Adrenal gland (tissue), 12 donors: Measurements from ENCODE around the gene FAM240A. TPM values are rescaled to one million over a fixed set of nuclear protein-coding genes. Genes with fewer than 3 reads are reported as not detected.

ENCODE experiments used
- DNase-seq, 7 donors: peaks; one replicate each; pipeline ENCODE4 v3.0.0-alpha.2; 2019 to 2020
- H3K27ac ChIP-seq, 5 donors: fragments of 200-600 bp; sonication (generic) in 4 of 5; 1 replicate in 3 of 5; 2 replicates in 2 of 5; pipeline versions ENCODE4 v1.5.1 to v1.8.0; 2016 to 2020; ENCODE audit warnings: mild to moderate bottlenecking in 1 of 5
- H3K27me3 ChIP-seq: fragments of 200-600 bp; 2 replicates; pipeline ENCODE4 v1.8.0; 2021
- H3K36me3 ChIP-seq, 2 donors: fragments of 200-600 bp; replicated peaks in 1 of 2; 1 replicate in 1 of 2; 2 replicates in 1 of 2; pipeline versions ENCODE4 v1.5.1 to v1.8.0; 2018 to 2022
- H3K4me1 ChIP-seq, 2 donors: fragments of 200-600 bp; replicated peaks in 1 of 2; 1 replicate in 1 of 2; 2 replicates in 1 of 2; pipeline versions ENCODE4 v1.5.1 to v1.8.0; 2018 to 2021
- H3K4me3 ChIP-seq, 4 donors: fragments of 200-600 bp; sonication (generic) in 3 of 4; one replicate each; pipeline ENCODE4 v1.5.1; 2016 to 2018
- H3K9me3 ChIP-seq, 3 donors: fragments of 200-600 bp; sonication (generic) in 1 of 3; replicated peaks in 1 of 3; 1 replicate in 2 of 3; 2 replicates in 1 of 3; pipeline versions ENCODE4 v1.5.1 to v1.8.0; 2016 to 2021
- POLR2A ChIP-seq, 2 donors: fragments of 450-650 bp; IDR thresholded peaks; one replicate each; pipeline ENCODE4 v1.6.1; 2017; ENCODE audit warnings: antibody characterized with exemption in 2 of 2, mild to moderate bottlenecking in 2 of 2, moderate library complexity in 1 of 2
- WGBS, 4 donors: extraction: QIAGEN DNeasy Blood & Tissue Kit in 2 of 4; methylation state at CpG; one replicate each; pipeline versions ENCODE4 v1.1.5 to v1.1.7; 2013 to 2017; 5-methylcytosine and 5-hydroxymethylcytosine counted together
- intact Hi-C, 2 donors: fragments of 100-400 bp; cut with DNase I; formaldehyde crosslinking; loops; one replicate each; pipeline versions ENCODE4 v1.14.1 to v1.15.0; 2022 to 2023
- polyA plus RNA-seq, 3 donors: library from polyadenylated mRNA; stranded (reverse); fragments of 200-250 nt in 2 of 3; fragments of 350-450 nt in 1 of 3; fragmentation: Illumina TruSeq in 1 of 3; extraction: RNeasy Lipid Tissue Mini Kit (QIAGEN cat#74804) in 1 of 3; gene quantifications; one replicate each; pipeline ENCODE4 v1.2.3, GENCODE V29; 2013 to 2014
- total RNA-seq, 9 donors: library from RNA; depleted of rRNA in 4 of 9; stranded (reverse); fragments of >200 nt in 4 of 9; fragments of 120-200 nt in 1 of 9; fragmentation: NEBNext Ultra II Directional in 1 of 9; extraction: Animal tissue kit (Norgen Biotek cat#: 25700) in 1 of 9; gene quantifications; one replicate each; pipeline versions ENCODE4 v1.1.0 to v1.2.4, GENCODE V29; 2013 to 2023
- TF ChIP-seq, protein P1 (sequence below), 6 experiments: fragments of 450-650 bp in 4 of 6; fragments of 200-600 bp in 2 of 6; sonication (generic) in 1 of 6; IDR thresholded peaks; 1 replicate in 5 of 6; 2 replicates in 1 of 6; pipeline versions ENCODE4 v1.5.1 to v1.8.0; 2016 to 2021; ENCODE audit warnings: antibody characterized with exemption in 6 of 6, mild to moderate bottlenecking in 2 of 6, moderate library complexity in 1 of 6
- donor health status: healthy with polysubstance abuse.
- donor health status: Bipolar disorder and iron deficiency.
- donor health status: DM: yes; HTN: yes; CAD: no.
- donor health status: DM: no; HTN: no; CAD: no.
- donor health status: DM: no; HTN: no; CAD: no.
- donor health status: DM: yes; HTN: yes; CAD: no.

FAM240A gene
- total and polyA plus RNA-seq, 12 donors: 0.25 TPM; not detected in 11

DNA sequence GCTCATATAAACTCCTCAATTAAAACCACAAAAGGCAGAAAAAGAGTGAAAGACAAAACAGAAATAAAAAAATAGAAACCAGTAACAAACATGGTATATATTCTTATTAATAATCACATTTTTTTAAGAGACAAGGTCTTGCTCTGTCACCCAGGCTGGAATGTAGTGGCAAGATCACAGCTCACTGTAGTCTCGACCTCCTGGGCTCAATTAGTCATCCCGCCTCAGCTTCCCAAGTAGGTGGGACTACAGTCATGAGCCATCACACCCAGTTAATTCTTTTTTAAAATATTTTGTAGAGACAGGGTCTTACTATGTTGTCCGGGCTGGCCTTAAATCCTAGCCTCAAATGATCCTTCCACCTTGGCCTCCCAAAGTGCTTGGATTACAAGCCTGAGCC lies 37.1 kb downstream of the FAM240A start:
- H3K4me3 ChIP-seq: no peak overlapping the region
- H3K27ac ChIP-seq: no peak overlapping the region
- peaks cover 0 to 8% (median 0%) of the 10 kb centered on the region in 3 donors for H3K9me3 ChIP-seq
- WGBS, 4 donors: 72 to 88% (median 86%) methylated on average over 3 of the region's 3 CpGs
- DNase-seq: no peak
- no peaks in the 10 kb centered on the region for H3K36me3 ChIP-seq
- TF ChIP-seq, protein P1, sequence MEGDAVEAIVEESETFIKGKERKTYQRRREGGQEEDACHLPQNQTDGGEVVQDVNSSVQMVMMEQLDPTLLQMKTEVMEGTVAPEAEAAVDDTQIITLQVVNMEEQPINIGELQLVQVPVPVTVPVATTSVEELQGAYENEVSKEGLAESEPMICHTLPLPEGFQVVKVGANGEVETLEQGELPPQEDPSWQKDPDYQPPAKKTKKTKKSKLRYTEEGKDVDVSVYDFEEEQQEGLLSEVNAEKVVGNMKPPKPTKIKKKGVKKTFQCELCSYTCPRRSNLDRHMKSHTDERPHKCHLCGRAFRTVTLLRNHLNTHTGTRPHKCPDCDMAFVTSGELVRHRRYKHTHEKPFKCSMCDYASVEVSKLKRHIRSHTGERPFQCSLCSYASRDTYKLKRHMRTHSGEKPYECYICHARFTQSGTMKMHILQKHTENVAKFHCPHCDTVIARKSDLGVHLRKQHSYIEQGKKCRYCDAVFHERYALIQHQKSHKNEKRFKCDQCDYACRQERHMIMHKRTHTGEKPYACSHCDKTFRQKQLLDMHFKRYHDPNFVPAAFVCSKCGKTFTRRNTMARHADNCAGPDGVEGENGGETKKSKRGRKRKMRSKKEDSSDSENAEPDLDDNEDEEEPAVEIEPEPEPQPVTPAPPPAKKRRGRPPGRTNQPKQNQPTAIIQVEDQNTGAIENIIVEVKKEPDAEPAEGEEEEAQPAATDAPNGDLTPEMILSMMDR (IDR thresholded peaks at IDR 0.05): no peak
- TF ChIP-seq POLR2A (IDR thresholded peaks at IDR 0.05): no peak
- no peaks in the 10 kb centered on the region for H3K4me1 ChIP-seq
- intact Hi-C loops: no loop called here
- H3K27me3 ChIP-seq: no peaks in the 10 kb centered on the region

DNA sequence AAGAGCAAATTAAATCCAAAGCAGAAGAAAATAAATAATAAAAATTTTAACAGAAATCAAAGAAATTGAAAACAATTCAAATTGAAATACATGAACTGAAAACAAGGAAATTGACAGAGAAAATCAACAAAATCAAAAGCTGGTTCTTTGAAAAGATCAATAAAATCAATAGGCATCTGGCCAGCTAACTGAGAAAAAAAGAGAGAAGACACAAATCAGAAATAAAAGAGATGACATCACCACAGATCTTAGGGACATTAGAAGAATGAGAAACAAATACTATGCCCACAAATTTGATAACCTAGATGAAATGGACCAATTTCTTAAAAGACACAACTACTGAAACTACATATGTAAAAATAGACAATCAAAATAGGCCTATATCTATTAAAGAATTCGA lies 38.8 kb downstream of the FAM240A start:
- Histone ChIP-seq H3K27me3 (no peaks in the 10 kb centered on the region), H3K36me3 (no peaks in the 10 kb centered on the region), H3K9me3 (peaks cover 0 to 8% (median 0%) of the 10 kb centered on the region in 3 donors), H3K4me1 (no peaks in the 10 kb centered on the region), H3K4me3 (no peak overlapping the region), H3K27ac (no peak overlapping the region)
- no peak for DNase-seq
- WGBS, 4 donors: 58 to 73% (median 60%) methylated on average over 1 of the region's 1 CpG
- TF ChIP-seq POLR2A (IDR thresholded peaks at IDR 0.05): no peak
- TF ChIP-seq, protein P1 (IDR thresholded peaks at IDR 0.05): no peak
- intact Hi-C loops: no loop called here

DNA sequence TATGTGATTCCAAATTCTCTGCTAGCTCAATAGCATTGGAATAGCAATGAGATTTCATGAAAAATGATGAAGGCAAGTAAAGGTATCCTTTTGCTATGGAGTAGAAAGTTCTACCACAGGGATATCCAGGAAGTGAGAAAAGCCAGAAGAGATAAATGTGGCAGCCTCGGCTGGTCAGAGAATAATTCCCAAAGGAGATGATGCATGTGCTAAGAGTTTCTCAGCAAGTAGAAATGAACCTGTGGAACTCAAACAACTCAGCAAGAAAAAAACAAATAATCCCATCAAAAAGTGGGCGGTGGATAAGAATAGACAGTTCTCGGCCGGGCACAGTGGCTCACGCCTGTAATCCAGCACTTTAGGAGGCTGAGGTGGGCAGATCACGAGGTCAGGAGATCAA lies 42.9 kb downstream of the FAM240A start:
- no peak overlapping the region for H3K4me3 ChIP-seq
- no peaks in the 10 kb centered on the region for H3K36me3 ChIP-seq
- no peaks in the 10 kb centered on the region for H3K4me1 ChIP-seq
- no peak for DNase-seq
- no peaks in the 10 kb centered on the region for H3K27me3 ChIP-seq
- H3K27ac ChIP-seq: no peak overlapping the region
- 69 to 77% (median 71%) methylated on average over 6 of the region's 6 CpGs for WGBS, 4 donors
- peaks cover 0 to 8% (median 0%) of the 10 kb centered on the region in 3 donors for H3K9me3 ChIP-seq
- TF ChIP-seq, protein P1 (IDR thresholded peaks at IDR 0.05): no peak
- no peak for TF ChIP-seq POLR2A (IDR thresholded peaks at IDR 0.05)
- intact Hi-C loops: no loop called here

DNA sequence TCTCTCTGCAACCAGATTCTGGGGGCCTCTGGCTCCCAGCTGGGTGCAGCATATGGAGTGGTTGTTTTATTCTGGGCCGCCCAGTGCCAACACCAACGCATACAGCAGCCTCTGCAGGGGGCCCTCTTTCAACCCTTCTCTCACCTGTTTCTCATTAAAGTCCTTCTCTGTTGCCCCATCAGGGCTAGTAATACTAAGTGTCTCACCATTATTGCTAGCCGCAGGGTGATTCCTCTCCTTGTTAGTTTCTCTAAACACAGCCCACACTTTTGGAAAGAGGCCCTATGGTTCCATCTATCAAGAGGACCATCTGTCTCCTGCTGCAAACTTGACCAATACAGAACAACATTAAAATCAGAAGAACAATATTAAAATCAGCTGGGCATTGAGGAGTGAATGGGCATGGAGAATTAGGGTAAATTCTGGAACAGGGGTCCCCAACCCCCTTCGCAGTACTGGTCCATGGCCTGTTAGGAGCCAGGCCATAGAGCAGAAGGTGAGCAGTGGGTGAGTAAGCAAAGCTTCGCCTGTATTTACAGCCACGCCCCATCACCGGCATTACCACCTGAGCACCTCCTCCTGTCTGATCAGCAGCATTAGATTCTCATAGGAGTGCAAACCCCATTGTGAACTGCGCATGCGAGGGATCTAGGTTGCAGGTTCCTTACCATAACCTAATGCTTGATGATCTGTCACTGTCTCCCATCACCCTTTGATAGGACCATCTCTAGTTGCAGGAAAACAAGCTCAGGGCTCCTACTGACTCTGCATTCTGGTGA lies 44.6 kb downstream of the FAM240A start:
- Histone ChIP-seq H3K4me1 (no peaks in the 10 kb centered on the region), H3K36me3 (no peaks in the 10 kb centered on the region), H3K9me3 (peaks cover 0 to 5% (median 0%) of the 10 kb centered on the region in 3 donors), H3K27ac (no peak overlapping the region), H3K27me3 (no peaks in the 10 kb centered on the region), H3K4me3 (no peak overlapping the region)
- intact Hi-C loops: no loop called here
- TF ChIP-seq, protein P1 (IDR thresholded peaks at IDR 0.05): no peak
- TF ChIP-seq POLR2A (IDR thresholded peaks at IDR 0.05): no peak
- no peak for DNase-seq
- WGBS, 4 donors: 85 to 91% (median 88%) methylated on average over 8 to 9 of the region's 9 CpGs
